Muscle layer of colon (tissue), 2 donors: ENCODE results near the gene PAMR1.

Experiments
- H3K27ac ChIP-seq: one replicate; pipeline ENCODE4 v1.7.0; 2013; ENCODE audit warnings: low read depth, mild to moderate bottlenecking, low read length, moderate library complexity
- H3K27me3 ChIP-seq, 2 donors: one replicate each; pipeline ENCODE4 v1.7.0; 2013; ENCODE audit warnings: low read length in 2 of 2, mild to moderate bottlenecking in 2 of 2; ENCODE audit not compliant: insufficient read depth in 2 of 2, control insufficient read depth in 1 of 2
- H3K36me3 ChIP-seq: one replicate; pipeline ENCODE4 v1.7.0; 2013; ENCODE audit warnings: mild to moderate bottlenecking, low read length; ENCODE audit not compliant: insufficient read depth
- H3K4me1 ChIP-seq: one replicate; pipeline ENCODE4 v1.7.0; 2013; ENCODE audit warnings: mild to moderate bottlenecking, low read length; ENCODE audit not compliant: insufficient read depth
- H3K4me3 ChIP-seq, 2 donors: one replicate each; pipeline ENCODE4 v1.7.0; 2013; ENCODE audit warnings: low read length in 2 of 2, low read depth in 1 of 2, mild to moderate bottlenecking in 1 of 2, moderate library complexity in 1 of 2
- H3K9ac ChIP-seq: one replicate; pipeline ENCODE4 v1.7.0; 2013; ENCODE audit warnings: low read length
- H3K9me3 ChIP-seq: one replicate; pipeline ENCODE4 v1.7.0; 2013; ENCODE audit warnings: mild to moderate bottlenecking, low read length
- donor health status: abdominal sarcoma.
- donor health status: Adenocarcinoma of cecum.

Gene PAMR1

GRCh38 chr11:35488117-35488516 is 37.3 kb downstream of the PAMR1 start:
- Histone ChIP-seq H3K9me3 (no peaks in the 10 kb centered on the region), H3K27ac (no peak overlapping the region), H3K36me3 (no peaks in the 10 kb centered on the region), H3K9ac (no peak overlapping the region), H3K27me3 (no peaks in the 10 kb centered on the region), H3K4me3 (no peak overlapping the region), H3K4me1 (peaks cover 12% of the 10 kb centered on the region)

- peaks cover 12% of the 10 kb centered on the region for H3K4me1 ChIP-seq
- no peaks in the 10 kb centered on the region for H3K9me3 ChIP-seq
- H3K9ac ChIP-seq = no peak overlapping the region
- no peaks in the 10 kb centered on the region for H3K27me3 ChIP-seq
- no peak overlapping the region for H3K4me3 ChIP-seq
- H3K27ac ChIP-seq = no peak overlapping the region
- no peaks in the 10 kb centered on the region for H3K36me3 ChIP-seq
These were observed 37.8 kb downstream of the PAMR1 start for GRCh38 chr11:35487532-35488078.

- Histone ChIP-seq H3K4me1 (peaks cover 12% of the 10 kb centered on the region), H3K9ac (no peak overlapping the region), H3K4me3 (no peak overlapping the region)
These were observed 38.5 kb downstream of the PAMR1 start for GRCh38 chr11:35486934-35487333.

GRCh38 chr11:35486446-35486845 is 39.0 kb downstream of the PAMR1 start:
- H3K4me3 ChIP-seq = no peak overlapping the region
- H3K36me3 ChIP-seq = no peaks in the 10 kb centered on the region
- no peak overlapping the region for H3K27ac ChIP-seq
- H3K4me1 ChIP-seq = peaks cover 12% of the 10 kb centered on the region
- no peaks in the 10 kb centered on the region for H3K27me3 ChIP-seq
- no peak overlapping the region for H3K9ac ChIP-seq
- H3K9me3 ChIP-seq = no peaks in the 10 kb centered on the region

More at GRCh38 chr11:35486934-35487333, 38.5 kb downstream of the PAMR1 start:
- H3K9me3 ChIP-seq = no peaks in the 10 kb centered on the region
- no peaks in the 10 kb centered on the region for H3K27me3 ChIP-seq
- H3K36me3 ChIP-seq = no peaks in the 10 kb centered on the region
- no peak overlapping the region for H3K27ac ChIP-seq

- no peak overlapping the region for H3K9ac ChIP-seq
- no peaks in the 10 kb centered on the region for H3K27me3 ChIP-seq
- H3K36me3 ChIP-seq = no peaks in the 10 kb centered on the region
- no peaks in the 10 kb centered on the region for H3K9me3 ChIP-seq
- H3K4me3 ChIP-seq = no peak overlapping the region
- peaks cover 12% of the 10 kb centered on the region for H3K4me1 ChIP-seq
- no peak overlapping the region for H3K27ac ChIP-seq
These were observed 39.6 kb downstream of the PAMR1 start for GRCh38 chr11:35485656-35486322.

- Histone ChIP-seq H3K27ac (no peak overlapping the region), H3K36me3 (no peaks in the 10 kb centered on the region), H3K4me3 (no peak overlapping the region), H3K27me3 (no peaks in the 10 kb centered on the region), H3K9me3 (no peaks in the 10 kb centered on the region), H3K4me1 (peaks cover 12% of the 10 kb centered on the region), H3K9ac (no peak overlapping the region)
These were observed 41.0 kb downstream of the PAMR1 start for GRCh38 chr11:35484435-35484834.

GRCh38 chr11:35483131-35483820 is 42.1 kb downstream of the PAMR1 start:
- H3K9me3 ChIP-seq = no peaks in the 10 kb centered on the region
- peaks cover 12% of the 10 kb centered on the region for H3K4me1 ChIP-seq
- no peak overlapping the region for H3K27ac ChIP-seq
- no peak overlapping the region for H3K4me3 ChIP-seq
- H3K36me3 ChIP-seq = no peaks in the 10 kb centered on the region
- no peaks in the 10 kb centered on the region for H3K27me3 ChIP-seq
- no peak overlapping the region for H3K9ac ChIP-seq

- no peaks in the 10 kb centered on the region for H3K9me3 ChIP-seq
- no peaks in the 10 kb centered on the region for H3K27me3 ChIP-seq
- no peak overlapping the region for H3K4me3 ChIP-seq
- no peak overlapping the region for H3K9ac ChIP-seq
- H3K4me1 ChIP-seq = no peaks in the 10 kb centered on the region
- no peak overlapping the region for H3K27ac ChIP-seq
- H3K36me3 ChIP-seq = no peaks in the 10 kb centered on the region
These were observed 45.7 kb downstream of the PAMR1 start for GRCh38 chr11:35479731-35480130.

- Histone ChIP-seq H3K4me3 (no peak overlapping the region), H3K9ac (no peak overlapping the region), H3K36me3 (no peaks in the 10 kb centered on the region), H3K27me3 (no peaks in the 10 kb centered on the region), H3K4me1 (no peaks in the 10 kb centered on the region), H3K27ac (no peak overlapping the region), H3K9me3 (no peaks in the 10 kb centered on the region)
These were observed 46.8 kb downstream of the PAMR1 start for GRCh38 chr11:35478471-35479091.

- Histone ChIP-seq H3K4me1 (no peaks in the 10 kb centered on the region), H3K27me3 (no peaks in the 10 kb centered on the region), H3K4me3 (no peak overlapping the region)
These were observed 47.5 kb downstream of the PAMR1 start for GRCh38 chr11:35477901-35478300.

GRCh38 chr11:35474688-35475087 is 50.7 kb downstream of the PAMR1 start:
- Histone ChIP-seq H3K4me1 (no peaks in the 10 kb centered on the region), H3K27ac (no peak overlapping the region), H3K4me3 (no peak overlapping the region), H3K9me3 (no peaks in the 10 kb centered on the region), H3K27me3 (no peaks in the 10 kb centered on the region), H3K9ac (no peak overlapping the region), H3K36me3 (no peaks in the 10 kb centered on the region)

More at GRCh38 chr11:35477901-35478300, 47.5 kb downstream of the PAMR1 start:
- no peaks in the 10 kb centered on the region for H3K9me3 ChIP-seq
- H3K27ac ChIP-seq = no peak overlapping the region
- H3K9ac ChIP-seq = no peak overlapping the region
- no peaks in the 10 kb centered on the region for H3K36me3 ChIP-seq
